Astrocyte of the spinal cord (primary cell): Measurements from ENCODE around the gene KCNJ6.

Experiments
- DNase-seq: peaks from one replicate; pipeline ENCODE4 v3.0.0; 2011; ENCODE audit warnings: low read depth, low spot score
- H3K4me3 ChIP-seq: 2 replicates; pipeline ENCODE4 v1.5.1; 2011; ENCODE audit warnings: low read depth, mild to moderate bottlenecking, low read length, moderate library complexity
- CTCF ChIP-seq: IDR thresholded peaks from 2 replicates; pipeline ENCODE4 v1.5.1; 2012; ENCODE audit warnings: low read depth, mild to moderate bottlenecking, low read length, inconsistent platforms
- in situ Hi-C: cut with HindIII; loops from 2 replicates; pipeline ENCODE4 v1.10.0; 2017; ENCODE audit warnings: low sequenced_read_pairs

Gene KCNJ6

GRCh38 chr21:37566790-37567615, 349.3 kb downstream of the KCNJ6 start:
- in situ Hi-C loops, result no loop called here
- no peak overlapping the region for H3K4me3 ChIP-seq
- no peak for TF ChIP-seq CTCF
- no peak for DNase-seq

GRCh38 chr21:37565530-37566223, 350.6 kb downstream of the KCNJ6 start:
- in situ Hi-C loops, result no loop called here
- no peak for TF ChIP-seq CTCF
- peak; percentile 46 for DNase-seq
- no peak overlapping the region for H3K4me3 ChIP-seq

- peak overlapping the region; percentile 16 for H3K4me3 ChIP-seq
- no peak for TF ChIP-seq CTCF
- in situ Hi-C loops, result no loop called here
- peak; percentile 24 for DNase-seq
Observed at GRCh38 chr21:37564924-37565529, 351.2 kb downstream of the KCNJ6 start.

GRCh38 chr21:37564341-37564923, 351.8 kb downstream of the KCNJ6 start:
- in situ Hi-C loops, result no loop called here
- no peak for TF ChIP-seq CTCF
- H3K4me3 ChIP-seq, result peak overlapping the region; percentile 60
- peak; percentile 99 for DNase-seq

- TF ChIP-seq CTCF, result peak; percentile 49
- peak; percentile 95 for DNase-seq
- H3K4me3 ChIP-seq, result peak overlapping the region; percentile 60
- in situ Hi-C loops, result no loop called here
Observed at GRCh38 chr21:37563641-37564340, 352.5 kb downstream of the KCNJ6 start.
